ENCODE data around the gene PRPF6.

PRPF6 gene

DNA sequence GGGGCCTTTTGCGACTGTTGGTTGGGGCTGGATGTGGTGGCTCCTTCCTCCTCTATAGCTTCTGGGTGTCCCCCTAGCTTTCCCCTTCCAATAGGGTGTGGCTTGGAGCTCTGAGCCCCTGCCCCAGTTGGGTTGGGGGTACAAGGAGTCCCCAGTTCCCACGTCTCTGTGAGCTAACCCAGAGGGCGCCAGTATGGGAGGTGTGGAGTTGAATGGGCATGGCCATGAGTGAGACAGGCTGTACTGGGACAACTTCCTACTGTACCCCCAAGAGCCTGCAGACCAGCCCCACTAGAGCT lies 56.2 kb downstream of the PRPF6 start:
- FAIRE-seq, result no peak

DNA sequence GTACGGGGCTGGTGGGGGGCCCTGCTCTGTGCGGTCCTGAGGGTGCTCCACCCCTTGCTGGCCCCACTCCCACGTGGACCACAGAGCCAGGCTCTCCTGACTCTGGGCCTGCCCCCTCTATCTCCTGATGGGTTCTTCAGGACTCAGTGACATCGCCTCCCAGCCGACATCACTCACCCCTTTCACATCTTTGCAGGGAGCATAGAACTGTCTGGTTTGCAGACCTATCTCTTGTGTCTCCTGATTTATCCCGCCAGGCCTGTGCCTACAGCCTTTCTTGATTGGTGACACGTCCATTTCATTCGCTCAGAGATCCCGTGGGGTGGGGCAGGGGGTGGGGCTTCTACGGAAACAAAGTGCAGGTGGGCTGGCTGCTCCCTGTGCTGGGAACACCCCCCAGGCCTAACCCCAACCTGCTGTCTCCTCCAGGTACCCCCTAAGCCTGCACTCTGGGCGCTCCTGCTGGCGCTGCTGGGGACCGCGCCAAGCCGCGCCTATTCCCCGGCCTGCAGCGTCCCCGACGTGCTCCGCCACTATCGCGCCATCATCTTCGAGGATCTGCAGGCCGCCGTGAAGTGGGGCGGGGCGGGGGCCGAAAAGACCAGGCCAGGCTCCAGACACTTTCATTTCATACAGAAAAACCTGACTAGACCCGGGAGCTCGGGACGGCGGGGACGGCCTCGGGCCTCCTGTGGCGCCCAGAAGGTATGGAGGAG lies 56.7 kb downstream of the PRPF6 start:
- no peak for FAIRE-seq

DNA sequence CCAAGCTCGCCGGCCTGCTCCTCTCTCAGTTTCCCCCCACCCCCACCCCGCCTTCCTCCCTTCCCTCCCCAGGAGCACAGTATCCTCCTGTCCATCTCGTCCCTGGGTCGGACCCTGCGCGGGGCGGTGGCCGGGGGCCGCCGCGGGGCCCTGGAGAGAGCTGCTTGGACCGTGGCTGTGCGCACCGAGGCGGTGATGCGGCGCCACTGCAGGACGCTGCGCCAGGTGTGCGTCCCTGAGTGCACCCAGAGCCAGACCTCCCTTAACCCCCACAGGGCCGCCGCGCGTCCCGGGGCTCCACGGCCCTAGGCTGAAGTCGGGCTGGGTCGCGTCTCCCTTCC lies 57.3 kb downstream of the PRPF6 start:
- FAIRE-seq, result no peak

GRCh38 chr20:64038565-64039292 lies 57.8 kb downstream of the PRPF6 start:
- FAIRE-seq, result no peak

DNA sequence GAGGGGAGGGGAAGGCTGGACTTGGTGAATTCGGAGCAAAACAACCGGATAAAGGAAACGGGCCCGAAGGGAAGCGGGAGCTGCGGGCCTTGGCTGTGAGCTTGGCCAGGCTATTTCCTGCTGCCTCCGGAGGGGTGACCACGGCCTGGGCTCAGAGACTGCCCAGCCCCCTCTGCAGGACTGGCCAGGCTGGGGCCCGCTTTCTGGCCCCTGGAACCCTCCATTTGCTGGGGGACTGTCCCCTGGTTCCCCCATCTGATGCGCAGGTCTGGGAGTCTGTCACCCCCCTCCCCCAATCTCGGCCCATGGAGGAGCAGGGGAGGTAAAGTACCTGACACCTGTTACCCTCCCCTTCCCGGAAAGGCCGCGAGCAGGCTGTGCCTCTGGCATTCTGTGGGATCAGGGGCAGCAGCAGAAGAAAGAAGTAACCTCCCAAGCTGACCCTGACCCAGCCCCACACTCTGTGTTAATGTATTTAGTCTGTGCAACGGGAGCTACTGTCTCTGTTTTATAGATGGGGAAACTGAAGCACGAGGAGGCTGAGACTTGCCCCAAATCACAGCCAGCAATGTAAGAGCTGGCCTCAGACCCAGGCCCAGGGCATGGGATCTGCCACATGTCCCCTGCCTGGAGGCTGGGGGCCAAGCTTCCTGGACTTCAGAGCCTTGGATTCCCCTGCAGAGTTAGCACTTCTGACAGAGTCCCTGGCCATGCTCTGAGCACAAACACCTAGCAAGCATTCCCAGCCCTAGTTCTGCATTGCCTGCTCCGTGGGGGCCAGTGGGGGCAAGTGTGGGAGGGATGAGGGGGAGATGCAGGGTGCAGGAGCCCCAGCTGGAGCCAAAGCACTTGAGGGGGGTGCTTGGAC lies 58.6 kb downstream of the PRPF6 start:
- FAIRE-seq, result no peak

DNA sequence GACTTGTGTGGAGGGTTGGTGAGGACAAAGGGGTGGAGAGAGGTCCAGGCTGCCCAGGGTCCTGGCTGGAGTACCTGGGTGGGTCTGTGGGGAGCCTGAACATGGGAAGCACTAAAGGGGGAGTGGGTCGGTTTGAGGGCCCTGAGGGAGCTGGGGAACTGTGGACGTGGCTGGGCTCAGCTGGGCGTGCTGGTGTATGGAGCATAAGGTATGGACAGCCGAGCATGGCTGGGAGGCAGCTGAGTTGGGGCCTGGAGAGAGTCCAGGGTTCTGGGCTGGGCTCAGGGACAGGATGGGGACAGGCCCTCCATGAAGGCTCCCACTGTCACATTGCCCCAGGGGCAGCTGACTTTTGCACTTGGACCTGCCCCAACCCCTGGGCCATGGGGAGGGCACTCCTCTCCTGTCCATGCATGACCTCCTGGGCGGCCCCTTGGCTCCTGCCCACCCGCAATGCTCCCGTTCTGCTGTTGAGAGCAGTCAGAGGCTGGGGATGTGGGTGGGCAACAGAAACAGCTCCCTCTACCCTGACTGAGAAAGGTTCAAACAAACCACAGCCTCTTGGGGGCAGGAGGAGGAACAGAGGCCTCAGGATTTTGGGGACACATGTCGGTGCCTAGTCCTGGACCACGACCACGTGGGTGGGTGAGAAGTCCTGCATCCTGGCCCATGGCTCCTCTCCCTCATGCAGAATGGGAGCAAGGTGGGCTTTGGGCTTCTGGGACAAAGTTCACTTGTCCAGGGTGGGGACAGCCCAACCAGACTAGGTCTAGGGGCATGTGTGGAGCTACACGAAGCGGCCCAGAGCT lies 59.5 kb downstream of the PRPF6 start:
- no peak for FAIRE-seq

- FAIRE-seq, result no peak
These were observed 60.3 kb downstream of the PRPF6 start for GRCh38 chr20:64041040-64041780.

DNA sequence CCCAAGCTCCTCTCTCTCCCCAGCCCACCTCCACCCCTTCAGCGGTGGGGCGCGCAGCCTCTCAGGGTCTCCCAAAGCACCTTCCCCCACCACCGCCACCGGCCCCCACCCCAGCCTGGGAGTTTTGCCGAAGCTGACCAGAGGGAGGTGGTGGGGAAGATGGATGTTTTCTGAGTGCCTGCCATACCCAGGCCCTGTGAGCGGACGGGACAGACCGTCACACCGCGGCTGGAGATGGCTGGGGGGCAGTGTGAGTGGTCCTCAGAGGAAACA lies 60.8 kb downstream of the PRPF6 start:
- no peak for FAIRE-seq

GRCh38 chr20:64042054-64042781 lies 61.3 kb downstream of the PRPF6 start:
- no peak for FAIRE-seq

DNA sequence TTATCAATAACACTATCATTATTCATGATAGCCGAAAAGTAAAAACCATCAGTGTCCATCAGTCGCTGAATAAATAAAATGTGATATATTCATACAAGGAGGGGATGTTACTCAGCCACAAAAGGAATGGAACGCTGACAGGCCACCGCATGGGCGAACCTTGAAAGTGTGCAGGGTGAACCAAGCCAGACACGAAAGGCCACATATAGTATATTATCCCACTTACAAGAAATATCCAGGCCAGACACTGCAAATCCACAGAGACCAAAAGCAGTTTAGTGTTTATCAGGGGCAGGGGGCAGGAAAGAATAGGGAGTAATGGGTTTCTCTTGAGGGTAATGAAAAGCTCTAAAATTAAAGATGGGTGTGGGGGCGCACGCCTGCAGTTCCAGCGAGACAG lies 62.8 kb downstream of the PRPF6 start:
- no peak for FAIRE-seq

- no peak for FAIRE-seq
These were observed 63.7 kb downstream of the PRPF6 start for GRCh38 chr20:64044484-64045247.

GRCh38 chr20:64045346-64046011 lies 64.5 kb downstream of the PRPF6 start:
- no peak for FAIRE-seq

GRCh38 chr20:64047046-64047389 lies 66.1 kb downstream of the PRPF6 start:
- FAIRE-seq, result no peak

GRCh38 chr20:64047968-64048401 lies 67.1 kb downstream of the PRPF6 start:
- no peak for FAIRE-seq

GRCh38 chr20:64048402-64049044 lies 67.6 kb downstream of the PRPF6 start:
- FAIRE-seq, result no peak

DNA sequence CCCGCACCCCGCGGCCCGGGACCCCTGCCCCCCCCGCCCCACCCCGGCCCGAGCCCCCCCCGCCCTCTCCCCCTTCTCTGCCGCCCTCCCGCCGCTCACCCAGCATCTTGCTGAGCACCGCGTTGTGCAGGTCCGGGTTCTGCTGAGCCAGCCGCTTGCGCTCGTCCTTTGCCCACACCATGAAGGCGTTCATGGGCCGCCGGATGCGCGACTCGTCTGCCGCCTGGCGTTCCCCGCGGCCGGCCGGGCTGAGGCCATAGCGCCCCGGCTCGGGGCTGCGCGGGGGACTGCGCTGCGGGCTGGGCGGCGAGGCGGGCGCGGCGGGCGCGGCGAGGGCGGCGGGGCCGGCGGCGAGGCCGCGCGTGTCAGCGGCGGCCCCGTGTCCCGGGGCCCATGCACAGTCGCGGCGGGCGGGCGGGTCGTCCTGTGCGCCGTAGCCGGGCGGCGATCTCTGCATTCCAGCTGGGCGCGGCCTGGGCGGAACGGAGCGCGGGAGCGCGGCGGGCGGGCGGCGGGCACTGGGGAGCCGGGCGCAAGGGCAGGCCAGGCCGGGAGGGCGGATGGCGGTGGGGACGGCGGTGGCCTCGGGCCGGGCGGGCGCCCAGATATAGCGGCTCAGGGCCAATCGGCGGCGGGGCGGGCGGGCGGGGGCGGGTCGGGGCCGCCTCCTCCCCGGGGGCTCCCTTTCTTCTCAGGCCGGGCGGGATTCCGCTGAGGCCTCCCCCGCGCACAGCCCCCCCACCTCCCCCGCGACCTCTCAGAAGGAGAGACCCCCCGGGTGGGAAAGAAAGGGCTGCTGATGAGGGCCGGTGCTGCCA lies 68.3 kb downstream of the PRPF6 start, which contains the start of gene SOX18:
TSS of gene SOX18 (minus strand) at position 580 of the 818 bp plus-strand sequence. CDS start at position 457, 123 bp downstream.
- no peak for FAIRE-seq

- no peak for FAIRE-seq
These were observed 68.9 kb downstream of the PRPF6 start for GRCh38 chr20:64049878-64050260.

DNA sequence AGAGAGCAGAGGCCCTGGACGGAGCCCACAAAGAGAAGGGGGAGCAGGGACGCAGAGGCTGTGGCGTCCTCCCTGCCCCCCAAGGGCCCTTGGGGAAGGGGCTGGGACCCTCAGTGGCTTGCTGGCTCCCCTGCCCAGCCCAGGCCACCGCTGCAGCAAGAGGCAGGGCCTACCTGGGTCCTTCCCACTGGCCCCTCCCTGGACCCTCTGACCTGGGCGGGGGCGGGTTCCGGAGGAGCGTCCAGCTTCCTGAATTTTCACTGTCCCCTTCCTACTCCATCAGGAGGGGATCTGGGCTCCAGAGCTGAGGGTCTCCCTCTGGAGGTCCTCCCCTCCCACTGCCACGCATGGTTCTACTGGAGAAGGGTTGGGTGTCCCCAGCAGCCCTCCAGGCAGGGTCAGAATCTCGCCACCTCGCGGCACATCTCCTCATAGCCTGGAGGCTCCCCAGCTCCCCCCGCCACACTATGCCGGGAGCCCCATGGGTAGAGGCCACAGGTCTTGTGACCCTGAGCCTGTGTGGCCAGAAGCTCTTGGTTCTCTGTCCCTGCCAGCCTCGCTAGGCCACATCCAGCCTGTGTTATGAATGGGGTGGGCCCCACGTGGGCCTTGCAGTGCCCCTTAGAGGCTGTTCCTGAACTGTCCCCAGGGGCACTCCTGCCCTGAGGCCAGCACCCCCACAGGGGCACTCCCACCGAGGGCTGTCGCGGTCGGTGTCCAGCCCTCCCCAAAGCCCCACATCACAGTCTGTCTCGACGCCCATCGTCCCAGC lies 69.5 kb downstream of the PRPF6 start:
- FAIRE-seq, result no peak

All from G401.6 (cell line).